ENCODE measurements around the gene ONECUT3. TPM values are rescaled to one million over a fixed set of nuclear protein-coding genes. Genes with fewer than 3 reads are reported as not detected.

ONECUT3 gene
- polyA plus RNA-seq, 1 of the 3 experiments (the other 2 are of a cell fraction), result not detected

- Histone ChIP-seq H3K4me1 (ENCODE audit: control insufficient read depth in 1 of 2, insufficient read depth in 2 of 2, low read depth in 1 of 2, low read length in 1 of 2) (no peaks in the 10 kb centered on the region; a peak in 1 of 4 replicates), H3K9me3 (no peaks in the 10 kb centered on the region), H3K27ac (ENCODE audit: low read depth in 2 of 2, low read length in 1 of 2) (no peak overlapping the region), H3K4me2 (no peak overlapping the region), H3K36me3 (replicated peaks in 1 of 2; ENCODE audit: control insufficient read depth in 1 of 2, insufficient read depth in 2 of 2, low read length in 1 of 2) (no peaks in the 10 kb centered on the region), H4K20me1 (ENCODE audit: insufficient read depth) (no peaks in the 10 kb centered on the region), H3K79me2 (ENCODE audit: insufficient read depth) (no peaks in the 10 kb centered on the region), H3F3A (replicated peaks; ENCODE audit: insufficient read depth) (no peaks in the 10 kb centered on the region), H3K9me2 (no peaks in the 10 kb centered on the region), H3K4me3 (ENCODE audit: low read depth in 2 of 2, low read length in 1 of 2) (no peak overlapping the region; a peak in 1 of 4 replicates), H2AFZ (ENCODE audit: low read depth) (no peak overlapping the region), H3K9ac (no peak overlapping the region), H3K27me3 (ENCODE audit: insufficient read depth) (peaks cover 23% of the 10 kb centered on the region)
- WGBS (ENCODE audit: low lambda C conversion rate), result 7% methylated on average over 42 of the region's 59 CpGs
- ChIA-PET POLR2A (no interaction called here), CTCF (interaction anchor here (0.8 to 12.6 kb wide), 25 partner anchors 8 to 243 kb away, joined by 3 to 143 read pairs (median 6); partner anchors contain the start of gene ATP8B3)
- TF ChIP-seq EP300 (IDR thresholded peaks at IDR 0.05; ENCODE audit: borderline replicate concordance in 1 of 2, low read depth in 1 of 2, low read length in 1 of 2), result no peak
- no peak for TF ChIP-seq RCOR1 (IDR thresholded peaks at IDR 0.05; ENCODE audit: low read length)
- TF ChIP-seq USF2 (IDR thresholded peaks at IDR 0.05; ENCODE audit: borderline replicate concordance, low read depth, low read length), result no peak
- no peak for TF ChIP-seq POLR2AphosphoS5 (IDR thresholded peaks at IDR 0.05; ENCODE audit: low read depth, low read length)
- no peak for TF ChIP-seq GATA2 (CRISPR knock-in tag; IDR thresholded peaks at IDR 0.05)
- no peak for TF ChIP-seq MAX (IDR thresholded peaks at IDR 0.05; ENCODE audit: low read depth)
- TF ChIP-seq EZH2phosphoT487 (IDR thresholded peaks at IDR 0.05; ENCODE audit: borderline replicate concordance, low read depth), result no peak
- no peak for TF ChIP-seq RFX5 (IDR thresholded peaks at IDR 0.05; ENCODE audit: low read length)
- no peak for TF ChIP-seq TEAD4 (IDR thresholded peaks at IDR 0.05; ENCODE audit: borderline replicate concordance, insufficient read depth)
- TF ChIP-seq PBX3 (IDR thresholded peaks at IDR 0.05), result no peak
- TF ChIP-seq RAD21 (IDR thresholded peaks at IDR 0.05; ENCODE audit: low read length), result no peak
- no peak for TF ChIP-seq SIN3A (IDR thresholded peaks at IDR 0.05; ENCODE audit: borderline replicate concordance, low read depth, low read length)
- no peak for TF ChIP-seq TAF1 (IDR thresholded peaks at IDR 0.05; ENCODE audit: borderline replicate concordance, low read depth, low read length)
- DNase-seq, result peak; percentile 67
These were observed 36.1 kb downstream of the ONECUT3 start for GRCh38 chr19:1789261-1790041.
